Mucosa of stomach (tissue), 1 donor: ENCODE data around the gene SLFN13.
"Not testable (repeated sequence)": the region's sequence is repeated elsewhere in the genome, so short reads cannot be mapped to it uniquely, and the experiment has no call there.

Source experiments
- H3K27me3 ChIP-seq: one replicate; pipeline ENCODE4 v1.7.0; 2013; ENCODE audit warnings: mild to moderate bottlenecking, low read length; ENCODE audit not compliant: control insufficient read depth, insufficient read depth
- H3K36me3 ChIP-seq: one replicate; pipeline ENCODE4 v1.7.0; 2013; ENCODE audit warnings: low read length; ENCODE audit not compliant: control insufficient read depth, insufficient read depth
- H3K4me1 ChIP-seq: one replicate; pipeline ENCODE4 v1.7.0; 2013; ENCODE audit warnings: mild to moderate bottlenecking, low read length; ENCODE audit not compliant: control insufficient read depth, insufficient read depth
- H3K4me3 ChIP-seq: one replicate; pipeline ENCODE4 v1.7.0; 2013; ENCODE audit warnings: low read length
- H3K9ac ChIP-seq: one replicate; pipeline ENCODE4 v1.7.0; 2013; ENCODE audit warnings: mild to moderate bottlenecking, low read length, moderate library complexity
- H3K9me3 ChIP-seq: one replicate; pipeline ENCODE4 v1.7.0; 2013; ENCODE audit warnings: mild to moderate bottlenecking, low read length, moderate library complexity; ENCODE audit not compliant: control insufficient read depth
- donor health status: Pancreatic carcinoma.

Gene SLFN13

GRCh38 chr17:35468475-35468874, 19.9 kb upstream of the SLFN13 start:
- Histone ChIP-seq H3K9me3 (no peaks in the 10 kb centered on the region), H3K36me3 (no peaks in the 10 kb centered on the region), H3K27me3 (no peaks in the 10 kb centered on the region), H3K9ac (no peak overlapping the region), H3K4me3 (no peak overlapping the region), H3K4me1 (no peaks in the 10 kb centered on the region)

DNA sequence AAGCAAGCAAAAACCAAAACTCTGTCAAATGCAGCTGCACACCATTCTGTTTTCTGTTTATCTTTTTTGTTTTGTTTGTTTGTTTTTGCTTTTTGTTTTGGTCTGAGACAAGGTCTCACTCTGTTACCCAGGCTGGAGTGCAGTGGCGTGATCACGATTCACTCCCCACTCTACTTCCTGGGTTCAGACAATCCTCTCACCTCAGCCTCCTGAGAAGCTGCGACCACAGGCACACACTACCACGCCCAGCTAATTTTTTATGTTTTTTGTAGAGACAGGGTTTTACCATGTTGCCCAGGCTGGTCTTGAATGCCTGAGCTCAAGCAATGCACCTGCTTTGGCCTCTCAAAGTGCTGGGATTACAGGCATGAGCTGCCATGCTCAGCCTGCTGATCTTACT, 19.3 kb upstream of the SLFN13 start:
- Histone ChIP-seq H3K4me3 (no peak overlapping the region), H3K36me3 (no peaks in the 10 kb centered on the region), H3K9ac (no peak overlapping the region), H3K9me3 (no peaks in the 10 kb centered on the region), H3K4me1 (no peaks in the 10 kb centered on the region), H3K27me3 (no peaks in the 10 kb centered on the region)

DNA sequence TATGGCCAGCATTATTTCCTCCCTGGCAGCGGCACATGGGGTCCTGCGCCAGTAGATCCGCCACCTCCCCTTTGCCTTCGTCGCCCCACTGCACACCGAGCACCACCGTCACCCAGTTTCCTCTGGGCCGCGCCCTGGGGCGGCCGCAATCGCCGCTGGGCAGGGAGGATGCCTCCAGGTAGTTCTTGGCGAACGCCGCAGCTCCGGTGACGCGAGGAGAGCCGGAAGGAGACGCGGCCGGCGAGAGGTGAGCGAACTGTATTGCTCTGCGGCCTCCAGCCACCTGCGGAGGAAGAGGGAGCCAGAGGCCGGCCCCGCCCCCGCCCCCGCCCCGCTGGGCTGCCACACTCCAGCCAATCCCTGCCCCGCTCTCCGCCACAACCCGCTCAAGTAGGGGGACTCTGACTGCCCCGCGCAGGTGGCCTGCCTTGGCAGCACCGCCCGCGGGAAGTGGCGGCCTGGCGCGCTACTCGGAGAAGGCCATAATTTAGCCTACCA, 11.8 kb upstream of the SLFN13 start:
- Histone ChIP-seq H3K9ac (no peak overlapping the region), H3K27me3 (no peaks in the 10 kb centered on the region), H3K9me3 (no peaks in the 10 kb centered on the region), H3K4me3 (no peak overlapping the region), H3K4me1 (peaks cover 8% of the 10 kb centered on the region), H3K36me3 (no peaks in the 10 kb centered on the region)

DNA sequence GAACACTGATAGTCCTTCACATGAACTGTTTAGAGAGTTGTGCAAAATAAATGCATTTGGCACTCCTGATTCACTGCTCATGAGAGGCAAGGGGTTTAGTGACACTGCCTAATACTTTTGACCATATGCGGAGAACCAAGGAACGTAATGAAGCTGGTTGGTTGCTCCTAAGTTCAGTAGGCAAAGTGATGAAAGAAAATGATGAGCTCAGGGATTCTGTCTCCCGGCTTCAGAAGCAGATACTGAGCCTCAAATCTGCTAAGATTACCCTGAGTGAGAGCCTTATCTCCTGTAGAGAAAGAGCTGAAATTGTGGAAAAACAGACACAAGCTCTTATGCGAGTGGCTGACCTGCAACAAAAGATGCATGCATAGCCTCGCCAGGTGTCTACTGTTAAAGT, 5.5 kb upstream of the SLFN13 start:
- H3K27me3 ChIP-seq, H3K4me3 ChIP-seq, H3K9ac ChIP-seq, H3K9me3 ChIP-seq, H3K4me1 ChIP-seq, H3K36me3 ChIP-seq: not testable (repeated sequence)

- Histone ChIP-seq H3K27me3 (peaks cover 12% of the 10 kb centered on the region), H3K9me3 (no peaks in the 10 kb centered on the region), H3K9ac (no peak overlapping the region), H3K4me1 (peaks cover 12% of the 10 kb centered on the region), H3K4me3 (no peak overlapping the region), H3K36me3 (no peaks in the 10 kb centered on the region)
Measured at GRCh38 chr17:35453171-35453570, 4.6 kb upstream of the SLFN13 start.

- Histone ChIP-seq H3K4me1 (peaks cover 18% of the 10 kb centered on the region), H3K9ac (peak overlapping the region; percentile 31), H3K4me3 (no peak overlapping the region), H3K27me3 (peaks cover 12% of the 10 kb centered on the region), H3K36me3 (no peaks in the 10 kb centered on the region), H3K9me3 (no peaks in the 10 kb centered on the region)
Measured at GRCh38 chr17:35449371-35449931, 885 bp upstream of the SLFN13 start.

DNA sequence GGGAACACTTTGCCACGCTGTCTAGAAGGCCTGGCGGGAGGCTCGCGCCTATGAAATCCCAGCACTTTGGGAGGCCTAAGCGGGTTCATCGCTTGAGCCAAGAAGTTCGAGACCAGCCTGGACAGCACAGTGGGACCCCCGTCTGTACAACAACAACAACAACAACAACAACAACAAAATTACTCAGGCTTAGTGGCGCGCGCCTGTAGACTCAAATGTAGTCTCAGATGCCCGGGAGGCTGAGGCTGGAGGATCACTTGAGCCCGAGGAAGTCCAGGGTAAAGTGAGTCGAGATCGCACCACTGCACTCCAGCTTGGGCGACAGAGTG, 297 bp upstream of the SLFN13 start:
- H3K36me3 ChIP-seq: no peaks in the 10 kb centered on the region
- H3K4me1 ChIP-seq: peaks cover 18% of the 10 kb centered on the region
- peaks cover 10% of the 10 kb centered on the region for H3K27me3 ChIP-seq
- H3K4me3 ChIP-seq: peak overlapping the region; percentile 23
- H3K9me3 ChIP-seq: no peaks in the 10 kb centered on the region
- peak overlapping the region; percentile 75 for H3K9ac ChIP-seq

DNA sequence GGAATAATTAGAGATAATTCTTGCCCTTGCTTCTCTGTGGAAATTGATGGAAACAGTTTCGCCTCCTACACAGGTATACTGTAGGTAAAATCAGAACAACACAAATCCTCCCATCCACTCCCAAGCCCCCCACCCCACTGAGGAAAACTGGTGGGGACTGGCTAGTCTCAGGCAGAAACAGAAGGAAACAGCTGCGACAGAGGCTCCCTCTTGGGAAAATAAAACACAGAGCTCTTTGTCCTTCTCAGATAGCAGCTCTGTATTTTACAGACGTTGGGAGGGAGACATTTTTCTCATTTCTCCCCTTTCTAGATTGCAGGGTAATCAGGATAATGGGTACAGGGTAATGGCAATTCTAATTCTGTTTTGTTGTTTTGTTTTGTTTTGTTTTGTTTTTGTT, 1.1 kb downstream of the SLFN13 start:
- H3K4me1 ChIP-seq: peaks cover 18% of the 10 kb centered on the region
- H3K27me3 ChIP-seq: peaks cover 10% of the 10 kb centered on the region
- no peaks in the 10 kb centered on the region for H3K9me3 ChIP-seq
- no peak overlapping the region for H3K9ac ChIP-seq
- no peak overlapping the region for H3K4me3 ChIP-seq
- no peaks in the 10 kb centered on the region for H3K36me3 ChIP-seq

- H3K36me3 ChIP-seq: no peaks in the 10 kb centered on the region
- no peak overlapping the region for H3K4me3 ChIP-seq
- H3K4me1 ChIP-seq: peaks cover 4% of the 10 kb centered on the region
- no peaks in the 10 kb centered on the region for H3K27me3 ChIP-seq
- no peak overlapping the region for H3K9ac ChIP-seq
- no peaks in the 10 kb centered on the region for H3K9me3 ChIP-seq
Measured at GRCh38 chr17:35438433-35438832, 10.1 kb downstream of the SLFN13 start.

DNA sequence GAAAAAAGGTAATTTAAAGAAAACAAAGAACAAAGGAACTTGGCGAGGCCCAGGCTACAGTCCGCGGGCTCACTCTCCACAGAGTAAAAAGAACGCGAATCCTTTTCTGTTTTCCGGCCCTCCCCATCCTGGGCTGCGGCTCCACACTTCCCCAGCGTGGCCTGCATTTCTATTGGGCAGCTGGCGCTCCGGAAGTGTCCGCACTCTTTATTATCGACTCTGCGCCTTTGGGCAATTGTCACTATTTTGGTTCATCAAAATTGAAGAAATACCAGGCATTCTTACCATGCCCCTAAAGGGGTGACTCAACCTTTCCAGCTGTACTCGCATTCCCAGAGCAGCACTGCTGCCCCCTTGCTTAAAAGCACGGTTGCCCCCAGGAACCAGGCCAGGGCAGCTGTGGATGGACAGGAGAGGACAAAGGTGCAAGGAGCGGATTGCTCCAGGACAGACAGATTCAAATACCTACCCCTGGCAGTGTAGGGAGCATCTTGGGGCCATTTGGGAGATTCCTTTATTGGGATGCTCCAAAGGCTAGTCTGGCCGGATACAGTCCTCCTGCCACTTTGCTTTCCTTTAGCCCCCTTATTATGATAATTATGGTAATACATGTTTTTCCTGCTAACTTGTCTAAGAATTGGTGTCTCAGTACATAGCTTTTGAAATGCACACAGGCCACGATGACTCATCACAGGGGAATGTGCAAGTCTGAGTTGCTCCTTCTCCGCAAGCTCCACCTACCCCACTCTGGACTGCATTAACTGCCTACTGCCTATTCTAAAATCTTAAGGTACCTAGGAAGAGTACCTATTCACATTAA, 15.3 kb downstream of the SLFN13 start:
- H3K9me3 ChIP-seq: no peaks in the 10 kb centered on the region
- H3K4me3 ChIP-seq: peak overlapping the region; percentile 14
- H3K36me3 ChIP-seq: no peaks in the 10 kb centered on the region
- no peaks in the 10 kb centered on the region for H3K27me3 ChIP-seq
- peak overlapping the region; percentile 54 for H3K9ac ChIP-seq
- peaks cover 7% of the 10 kb centered on the region for H3K4me1 ChIP-seq

- Histone ChIP-seq H3K4me1 (peaks cover 7% of the 10 kb centered on the region), H3K9me3 (no peaks in the 10 kb centered on the region), H3K9ac (peak within 1 kb of the TSS; percentile 54), H3K4me3 (peak within 1 kb of the TSS; percentile 14), H3K27me3 (no peaks in the 10 kb centered on the region), H3K36me3 (no peaks in the 10 kb centered on the region)
Measured at GRCh38 chr17:35432176-35433074, 16.1 kb downstream of the SLFN13 start, which contains the start of gene SLFN12. Gene SLFN12 (minus strand): TSS chr17:35432500. CDS start chr17:35423028, 9,472 bp downstream.

GRCh38 chr17:35429702-35430101, 18.9 kb downstream of the SLFN13 start:
- H3K36me3 ChIP-seq: no peaks in the 10 kb centered on the region
- H3K27me3 ChIP-seq: no peaks in the 10 kb centered on the region
- no peaks in the 10 kb centered on the region for H3K9me3 ChIP-seq
- no peak overlapping the region for H3K4me3 ChIP-seq
- no peak overlapping the region for H3K9ac ChIP-seq
- H3K4me1 ChIP-seq: peaks cover 7% of the 10 kb centered on the region
